Right atrium auricular region (tissue), 2 donors: ENCODE data around the gene CLDN12. TPM values are rescaled to one million over a fixed set of nuclear protein-coding genes. Genes with fewer than 3 reads are reported as not detected.

ENCODE experiments used
- DNase-seq: peaks from one replicate; pipeline ENCODE4 v3.0.0-alpha.2; 2019; ENCODE audit warnings: low spot score
- H3K27ac ChIP-seq, 2 donors: fragments of 200-600 bp; sonication (generic); 1 replicate in 1 of 2; 2 replicates in 1 of 2; pipeline ENCODE4 v1.5.1; 2016 to 2019
- H3K27me3 ChIP-seq, 2 donors: fragments of 200-600 bp; sonication (generic); one replicate each; pipeline versions ENCODE4 v1.5.1 to v1.6.0; 2017 to 2019
- H3K36me3 ChIP-seq: fragments of 200-600 bp; sonication (generic); one replicate; pipeline ENCODE4 v1.5.1; 2016
- H3K4me1 ChIP-seq, 2 donors: fragments of 200-600 bp; sonication (generic); one replicate each; pipeline versions ENCODE4 v1.5.1 to v1.6.0; 2017 to 2019
- H3K4me3 ChIP-seq, 2 donors: fragments of 200-600 bp; sonication (generic); 1 replicate in 1 of 2; 2 replicates in 1 of 2; pipeline ENCODE4 v1.5.1; 2017 to 2019; ENCODE audit warnings: mild to moderate bottlenecking in 1 of 2, moderate library complexity in 1 of 2
- H3K9me3 ChIP-seq, 2 donors: fragments of 200-600 bp; sonication (generic); one replicate each; pipeline ENCODE4 v1.5.1; 2019
- CTCF ChIP-seq, 2 donors: fragments of 200-600 bp; sonication (generic); IDR thresholded peaks; one replicate each; pipeline ENCODE4 v1.5.1; 2019; ENCODE audit warnings: antibody characterized with exemption in 2 of 2
- total RNA-seq, 2 donors: library from RNA; depleted of rRNA; stranded (reverse); fragments of >200 nt; gene quantifications; one replicate each; pipeline ENCODE4 v1.1.0, GENCODE V29; 2016

Gene CLDN12
- total RNA-seq, 2 donors from 2014 or later: 28.8 to 34.0 TPM

GRCh38 chr7:90421651-90422050 is 18.4 kb downstream of the CLDN12 start:
- Histone ChIP-seq H3K4me3 (no peak overlapping the region), H3K36me3 (no peaks in the 10 kb centered on the region), H3K4me1 (peaks cover 0 to 9% of the 10 kb centered on the region in 2 donors), H3K27ac (peak overlapping the region; percentile 4 to 13), H3K9me3 (no peaks in the 10 kb centered on the region), H3K27me3 (no peaks in the 10 kb centered on the region)
- no peak for DNase-seq
- TF ChIP-seq CTCF (IDR thresholded peaks at IDR 0.05): no peak

GRCh38 chr7:90424720-90425119 is 21.5 kb downstream of the CLDN12 start:
- no peak for TF ChIP-seq CTCF (IDR thresholded peaks at IDR 0.05)
- Histone ChIP-seq H3K4me1 (peaks cover 0 to 9% of the 10 kb centered on the region in 2 donors), H3K4me3 (no peak overlapping the region)

GRCh38 chr7:90425376-90425775 is 22.1 kb downstream of the CLDN12 start:
- no peak for TF ChIP-seq CTCF (IDR thresholded peaks at IDR 0.05)
- peaks cover 0 to 9% of the 10 kb centered on the region in 2 donors for H3K4me1 ChIP-seq
- H3K27ac ChIP-seq: no peak overlapping the region
- no peaks in the 10 kb centered on the region for H3K27me3 ChIP-seq
- H3K36me3 ChIP-seq: no peaks in the 10 kb centered on the region
- no peaks in the 10 kb centered on the region for H3K9me3 ChIP-seq
- no peak overlapping the region for H3K4me3 ChIP-seq
- no peak for DNase-seq

More at GRCh38 chr7:90424720-90425119, 21.5 kb downstream of the CLDN12 start:
- Histone ChIP-seq H3K36me3 (no peaks in the 10 kb centered on the region), H3K27me3 (no peaks in the 10 kb centered on the region), H3K9me3 (no peaks in the 10 kb centered on the region), H3K27ac (no peak overlapping the region)
- DNase-seq: no peak

- H3K4me3 ChIP-seq: no peak overlapping the region
- H3K4me1 ChIP-seq: no peaks in the 10 kb centered on the region
- no peaks in the 10 kb centered on the region for H3K9me3 ChIP-seq
- H3K36me3 ChIP-seq: no peaks in the 10 kb centered on the region
- TF ChIP-seq CTCF (IDR thresholded peaks at IDR 0.05): no peak
- no peak for DNase-seq
- H3K27me3 ChIP-seq: no peaks in the 10 kb centered on the region
- H3K27ac ChIP-seq: no peak overlapping the region
Measured at GRCh38 chr7:90430614-90431460, 27.6 kb downstream of the CLDN12 start.

- Histone ChIP-seq H3K36me3 (no peaks in the 10 kb centered on the region), H3K4me1 (no peaks in the 10 kb centered on the region), H3K27me3 (no peaks in the 10 kb centered on the region), H3K27ac (no peak overlapping the region), H3K4me3 (no peak overlapping the region), H3K9me3 (no peaks in the 10 kb centered on the region)
- TF ChIP-seq CTCF (IDR thresholded peaks at IDR 0.05): no peak
- no peak for DNase-seq
Measured at GRCh38 chr7:90432752-90433151, 29.5 kb downstream of the CLDN12 start.
